Peyer's patch (tissue), 4 donors: ENCODE measurements around the gene FAM32A.

ENCODE experiments used
- POLR2A ChIP-seq, 2 donors: fragments of 450-650 bp; IDR thresholded peaks; one replicate each; pipeline ENCODE4 v1.5.1; 2017; ENCODE audit warnings: antibody characterized with exemption in 2 of 2, mild to moderate bottlenecking in 2 of 2, moderate library complexity in 2 of 2
- TF ChIP-seq, protein P1 (sequence below), 6 experiments: fragments of 450-650 bp in 4 of 6; fragments of 200-600 bp in 2 of 6; sonication (generic) in 1 of 6; IDR thresholded peaks; one replicate each; pipeline ENCODE4 v1.5.1; 2017 to 2019; ENCODE audit warnings: antibody characterized with exemption in 6 of 6, mild to moderate bottlenecking in 3 of 6, moderate library complexity in 1 of 6

DNA sequence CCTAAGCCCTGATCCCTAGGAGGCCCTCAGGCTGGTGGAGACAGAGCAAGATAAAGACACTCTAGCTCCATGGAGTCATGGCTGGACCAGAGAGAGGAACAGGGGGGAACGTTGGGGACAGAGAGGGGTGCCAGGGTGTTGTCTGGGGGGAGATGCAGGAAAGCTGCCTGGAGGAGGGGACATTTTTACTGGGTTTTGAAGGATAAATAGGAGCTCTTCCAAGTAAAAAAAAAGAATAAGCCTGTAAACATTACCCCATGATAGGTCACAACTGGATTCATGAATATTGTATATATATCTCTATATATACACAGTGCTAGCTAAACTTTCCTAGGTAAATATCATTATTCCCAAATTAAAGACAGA is 41.0 kb upstream of the FAM32A start:
- no peak for TF ChIP-seq POLR2A (IDR thresholded peaks at IDR 0.05)
- TF ChIP-seq, protein P1, sequence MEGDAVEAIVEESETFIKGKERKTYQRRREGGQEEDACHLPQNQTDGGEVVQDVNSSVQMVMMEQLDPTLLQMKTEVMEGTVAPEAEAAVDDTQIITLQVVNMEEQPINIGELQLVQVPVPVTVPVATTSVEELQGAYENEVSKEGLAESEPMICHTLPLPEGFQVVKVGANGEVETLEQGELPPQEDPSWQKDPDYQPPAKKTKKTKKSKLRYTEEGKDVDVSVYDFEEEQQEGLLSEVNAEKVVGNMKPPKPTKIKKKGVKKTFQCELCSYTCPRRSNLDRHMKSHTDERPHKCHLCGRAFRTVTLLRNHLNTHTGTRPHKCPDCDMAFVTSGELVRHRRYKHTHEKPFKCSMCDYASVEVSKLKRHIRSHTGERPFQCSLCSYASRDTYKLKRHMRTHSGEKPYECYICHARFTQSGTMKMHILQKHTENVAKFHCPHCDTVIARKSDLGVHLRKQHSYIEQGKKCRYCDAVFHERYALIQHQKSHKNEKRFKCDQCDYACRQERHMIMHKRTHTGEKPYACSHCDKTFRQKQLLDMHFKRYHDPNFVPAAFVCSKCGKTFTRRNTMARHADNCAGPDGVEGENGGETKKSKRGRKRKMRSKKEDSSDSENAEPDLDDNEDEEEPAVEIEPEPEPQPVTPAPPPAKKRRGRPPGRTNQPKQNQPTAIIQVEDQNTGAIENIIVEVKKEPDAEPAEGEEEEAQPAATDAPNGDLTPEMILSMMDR (IDR thresholded peaks at IDR 0.05): no peak
